Nephron (organoid): Measurements from ENCODE around the gene CREB3L2.

Experiments used
- H3K27ac Mint-ChIP-seq, 3 experiments: 2 replicates each; pipeline ENCODE4 v1.8.0; 2020; ENCODE audit warnings: mixed read lengths in 3 of 3, mild to moderate bottlenecking in 2 of 3, moderate library complexity in 1 of 3
- H3K27me3 Mint-ChIP-seq: 2 replicates; pipeline ENCODE4 v1.8.0; 2021; ENCODE audit warnings: low read depth, mild to moderate bottlenecking, moderate library complexity, mixed read lengths
- H3K36me3 Mint-ChIP-seq: 2 replicates; pipeline ENCODE4 v1.8.0; 2020; ENCODE audit warnings: low read depth, mixed read lengths
- H3K4me1 Mint-ChIP-seq: 2 replicates; pipeline ENCODE4 v1.8.0; 2020; ENCODE audit warnings: mixed read lengths
- H3K4me3 Mint-ChIP-seq, 3 experiments: 2 replicates each; pipeline ENCODE4 v1.8.0; 2020; ENCODE audit warnings: mild to moderate bottlenecking in 3 of 3, mixed read lengths in 3 of 3, moderate library complexity in 2 of 3
- H3K9me3 Mint-ChIP-seq: 2 replicates; pipeline ENCODE4 v1.8.0; 2020; ENCODE audit warnings: mixed read lengths
- TF ChIP-seq, protein P1 (sequence below), 3 experiments: fragments of 200-600 bp; sonication (generic); IDR thresholded peaks; one replicate each; pipeline ENCODE4 v1.5.0; 2021; ENCODE audit warnings: antibody characterized with exemption in 3 of 3; ENCODE audit not compliant: unreplicated experiment in 3 of 3

CREB3L2 gene

DNA sequence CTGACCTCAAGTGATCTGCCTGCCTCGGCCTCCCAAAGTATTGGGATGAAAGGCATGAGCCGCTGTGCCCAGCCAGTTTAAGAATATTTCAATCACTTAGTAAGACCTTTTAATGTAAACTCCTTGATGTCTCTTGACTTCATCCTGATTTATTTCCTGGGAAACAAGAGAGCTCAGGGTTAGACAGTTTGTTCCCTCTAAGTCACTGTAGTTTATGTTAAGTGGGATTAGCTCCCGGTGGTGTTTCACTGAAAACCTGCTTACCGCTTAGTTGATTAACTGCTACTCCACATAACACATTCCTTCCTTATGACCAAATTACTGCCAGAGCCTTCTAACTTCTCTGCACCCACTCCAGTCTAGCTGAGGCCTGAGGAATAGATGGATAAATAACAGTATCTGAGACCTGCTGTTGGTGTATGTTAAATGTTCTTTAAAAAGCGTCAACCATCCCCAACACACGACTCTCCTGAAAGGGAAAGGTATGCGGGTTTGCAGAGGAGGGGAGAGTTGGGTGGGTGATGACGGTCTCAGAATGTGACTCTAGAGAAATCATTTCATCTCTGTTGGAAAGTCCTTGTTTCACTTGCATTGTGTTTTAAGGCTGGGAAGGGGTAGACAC is 48.7 kb downstream of the CREB3L2 start:
- Mint-ChIP-seq H3K27me3 (no peaks in the 10 kb centered on the region), H3K27ac (peak overlapping the region; percentile 76 to 86 (median 76)), H3K4me3 (peak overlapping the region in 1 of 3 experiments; percentile 5), H3K36me3 (peaks cover 11% of the 10 kb centered on the region), H3K4me1 (peaks cover 46% of the 10 kb centered on the region), H3K9me3 (no peaks in the 10 kb centered on the region)
- TF ChIP-seq, protein P1, sequence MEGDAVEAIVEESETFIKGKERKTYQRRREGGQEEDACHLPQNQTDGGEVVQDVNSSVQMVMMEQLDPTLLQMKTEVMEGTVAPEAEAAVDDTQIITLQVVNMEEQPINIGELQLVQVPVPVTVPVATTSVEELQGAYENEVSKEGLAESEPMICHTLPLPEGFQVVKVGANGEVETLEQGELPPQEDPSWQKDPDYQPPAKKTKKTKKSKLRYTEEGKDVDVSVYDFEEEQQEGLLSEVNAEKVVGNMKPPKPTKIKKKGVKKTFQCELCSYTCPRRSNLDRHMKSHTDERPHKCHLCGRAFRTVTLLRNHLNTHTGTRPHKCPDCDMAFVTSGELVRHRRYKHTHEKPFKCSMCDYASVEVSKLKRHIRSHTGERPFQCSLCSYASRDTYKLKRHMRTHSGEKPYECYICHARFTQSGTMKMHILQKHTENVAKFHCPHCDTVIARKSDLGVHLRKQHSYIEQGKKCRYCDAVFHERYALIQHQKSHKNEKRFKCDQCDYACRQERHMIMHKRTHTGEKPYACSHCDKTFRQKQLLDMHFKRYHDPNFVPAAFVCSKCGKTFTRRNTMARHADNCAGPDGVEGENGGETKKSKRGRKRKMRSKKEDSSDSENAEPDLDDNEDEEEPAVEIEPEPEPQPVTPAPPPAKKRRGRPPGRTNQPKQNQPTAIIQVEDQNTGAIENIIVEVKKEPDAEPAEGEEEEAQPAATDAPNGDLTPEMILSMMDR (IDR thresholded peaks at IDR 0.05; ENCODE audit: unreplicated experiment in 3 of 3): no peak

DNA sequence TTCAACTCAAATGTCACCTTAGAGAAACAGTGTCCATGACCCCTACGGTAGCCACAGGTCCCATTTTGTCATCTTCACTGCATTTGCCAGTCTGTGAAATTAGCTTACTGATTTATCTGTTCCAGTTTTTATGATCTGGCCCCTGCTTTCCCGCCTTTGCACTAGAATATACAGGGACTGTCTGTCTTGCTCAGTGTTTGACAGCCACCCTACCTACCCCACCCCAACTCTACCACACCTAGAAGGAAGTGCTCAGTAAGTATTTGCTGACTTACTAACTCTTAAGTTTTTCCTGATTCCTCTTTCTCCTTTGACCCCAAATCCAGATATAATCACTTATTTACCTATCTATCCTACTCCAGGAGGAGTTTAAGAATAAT is 49.5 kb downstream of the CREB3L2 start:
- TF ChIP-seq, protein P1 (IDR thresholded peaks at IDR 0.05; ENCODE audit: unreplicated experiment in 3 of 3): no peak
- H3K9me3 Mint-ChIP-seq: no peaks in the 10 kb centered on the region
- peak overlapping the region in 2 of 3 experiments; percentile 76 to 86 for H3K27ac Mint-ChIP-seq
- H3K36me3 Mint-ChIP-seq: peaks cover 11% of the 10 kb centered on the region
- no peak overlapping the region for H3K4me3 Mint-ChIP-seq
- no peaks in the 10 kb centered on the region for H3K27me3 Mint-ChIP-seq
- peaks cover 46% of the 10 kb centered on the region for H3K4me1 Mint-ChIP-seq

DNA sequence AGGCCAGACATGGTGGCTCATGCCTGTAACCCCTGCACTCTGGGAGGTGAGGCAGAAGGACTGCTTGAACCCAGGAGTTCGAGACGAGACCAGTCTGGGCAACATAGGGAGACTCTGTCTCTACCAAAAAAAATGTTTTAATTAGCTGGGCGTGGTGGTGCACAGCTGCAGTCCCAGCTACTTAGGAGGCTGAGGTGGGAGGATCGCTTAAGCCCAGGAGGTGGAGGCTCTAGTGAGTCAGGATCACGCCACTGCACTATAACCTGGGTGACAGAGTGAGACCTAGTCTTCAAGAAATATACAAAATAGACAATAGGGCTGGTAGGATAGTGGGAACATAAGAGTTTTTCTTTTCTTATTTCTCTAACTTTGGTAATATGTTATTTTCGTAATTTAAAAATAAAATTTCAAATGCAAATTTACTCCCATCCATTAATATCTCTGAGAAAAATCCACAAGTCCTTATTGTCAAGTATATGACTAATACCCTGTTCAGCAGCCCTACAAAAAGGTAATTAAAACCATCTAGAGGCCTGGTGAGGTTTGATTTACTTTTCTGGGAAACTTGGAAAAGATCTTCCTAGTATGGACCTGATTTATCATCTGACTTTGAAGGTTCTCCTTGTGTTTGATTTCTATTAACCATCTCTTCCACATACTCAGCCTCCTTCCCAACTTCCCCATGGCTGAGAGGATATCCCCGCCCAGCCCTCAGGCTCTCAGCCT is 50.0 kb downstream of the CREB3L2 start:
- Mint-ChIP-seq H3K4me3 (no peak overlapping the region), H3K9me3 (no peaks in the 10 kb centered on the region), H3K27ac (peak overlapping the region in 2 of 3 experiments; percentile 76 to 86), H3K36me3 (peaks cover 8% of the 10 kb centered on the region), H3K27me3 (no peaks in the 10 kb centered on the region), H3K4me1 (peaks cover 44% of the 10 kb centered on the region)
- TF ChIP-seq, protein P1 (IDR thresholded peaks at IDR 0.05; ENCODE audit: unreplicated experiment in 3 of 3): no peak

DNA sequence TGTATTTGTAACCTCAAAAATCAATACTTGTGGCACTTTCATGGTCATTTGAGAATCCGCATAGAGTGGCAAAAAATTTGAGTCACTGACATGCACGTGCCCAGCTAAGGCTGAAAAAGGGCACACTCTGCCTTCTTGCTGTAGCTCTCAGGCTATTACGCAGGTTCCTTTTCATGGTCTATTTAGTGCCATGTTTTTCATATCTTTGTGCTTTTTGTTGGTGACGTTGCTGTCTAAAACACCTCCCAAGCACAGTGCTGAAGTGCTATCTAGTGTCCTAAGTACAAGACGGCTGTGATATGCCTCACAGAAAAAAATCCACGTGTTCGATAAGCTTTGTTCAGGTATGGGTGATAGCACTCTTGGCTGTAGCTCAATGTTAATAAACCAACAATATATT is 50.9 kb downstream of the CREB3L2 start:
- H3K27me3 Mint-ChIP-seq: no peaks in the 10 kb centered on the region
- no peak overlapping the region for H3K4me3 Mint-ChIP-seq
- no peaks in the 10 kb centered on the region for H3K9me3 Mint-ChIP-seq
- peaks cover 8% of the 10 kb centered on the region for H3K36me3 Mint-ChIP-seq
- H3K4me1 Mint-ChIP-seq: peaks cover 47% of the 10 kb centered on the region
- no peak overlapping the region for H3K27ac Mint-ChIP-seq
- TF ChIP-seq, protein P1 (IDR thresholded peaks at IDR 0.05; ENCODE audit: unreplicated experiment in 3 of 3): no peak

DNA sequence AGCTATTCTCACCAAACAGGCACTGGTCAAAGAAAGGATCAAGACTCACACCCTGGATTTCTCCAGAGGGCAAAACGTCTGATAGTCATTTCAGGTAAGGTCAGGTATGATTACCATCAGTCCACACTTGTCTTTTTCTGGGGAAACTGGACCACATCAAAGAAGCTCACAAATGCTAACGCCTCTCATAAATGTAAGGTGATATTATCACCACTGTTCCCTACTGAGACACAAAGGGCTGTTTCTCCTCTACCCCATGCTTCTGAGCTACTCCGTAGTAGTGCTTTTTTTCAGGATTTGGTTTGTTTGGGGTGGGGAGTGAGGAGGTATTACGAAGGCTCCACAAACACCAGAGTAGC is 51.6 kb downstream of the CREB3L2 start:
- TF ChIP-seq, protein P1 (IDR thresholded peaks at IDR 0.05; ENCODE audit: unreplicated experiment in 3 of 3): no peak
- Mint-ChIP-seq H3K9me3 (no peaks in the 10 kb centered on the region), H3K27me3 (no peaks in the 10 kb centered on the region), H3K4me3 (no peak overlapping the region), H3K36me3 (peaks cover 8% of the 10 kb centered on the region), H3K27ac (no peak overlapping the region), H3K4me1 (peaks cover 43% of the 10 kb centered on the region)
